Fibroblast of pulmonary artery (primary cell): ENCODE measurements around the gene SLA2.

Source experiments
- DNase-seq: peaks from one replicate; pipeline ENCODE4 v3.0.0-alpha.2; 2010; ENCODE audit warnings: low read depth
- H3K4me3 ChIP-seq: replicated peaks from 2 replicates; pipeline ENCODE4 v1.5.1; 2011; ENCODE audit warnings: low read depth, mild to moderate bottlenecking, control low read depth, low read length, moderate library complexity
- TF ChIP-seq, protein P1 (sequence below): IDR thresholded peaks from 2 replicates; pipeline ENCODE4 v1.5.1; 2011; ENCODE audit warnings: mild to moderate bottlenecking, control low read depth, low read length, inconsistent platforms; ENCODE audit errors: missing control alignments

Gene SLA2

DNA sequence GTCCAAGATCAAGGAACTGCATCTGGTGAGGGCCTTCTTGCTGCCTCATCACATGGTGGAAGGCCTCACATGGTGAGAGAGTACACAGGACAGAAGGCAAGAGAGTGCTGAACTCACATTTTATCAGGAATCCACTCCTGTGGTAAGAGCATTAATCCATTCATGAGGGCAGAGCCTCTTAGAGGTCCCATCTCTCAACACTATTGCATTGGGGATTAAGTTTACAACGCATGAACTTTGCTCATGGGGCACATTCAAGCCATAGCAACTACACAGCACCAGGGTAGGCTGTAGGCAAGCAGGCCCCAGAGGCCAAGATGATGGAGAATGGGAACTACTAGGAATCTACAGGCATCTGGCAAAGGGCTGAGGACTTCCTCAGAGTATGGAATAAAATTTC lies 82.6 kb downstream of the SLA2 start:
- H3K4me3 ChIP-seq, result no peak overlapping the region
- no peak for DNase-seq
- TF ChIP-seq, protein P1, sequence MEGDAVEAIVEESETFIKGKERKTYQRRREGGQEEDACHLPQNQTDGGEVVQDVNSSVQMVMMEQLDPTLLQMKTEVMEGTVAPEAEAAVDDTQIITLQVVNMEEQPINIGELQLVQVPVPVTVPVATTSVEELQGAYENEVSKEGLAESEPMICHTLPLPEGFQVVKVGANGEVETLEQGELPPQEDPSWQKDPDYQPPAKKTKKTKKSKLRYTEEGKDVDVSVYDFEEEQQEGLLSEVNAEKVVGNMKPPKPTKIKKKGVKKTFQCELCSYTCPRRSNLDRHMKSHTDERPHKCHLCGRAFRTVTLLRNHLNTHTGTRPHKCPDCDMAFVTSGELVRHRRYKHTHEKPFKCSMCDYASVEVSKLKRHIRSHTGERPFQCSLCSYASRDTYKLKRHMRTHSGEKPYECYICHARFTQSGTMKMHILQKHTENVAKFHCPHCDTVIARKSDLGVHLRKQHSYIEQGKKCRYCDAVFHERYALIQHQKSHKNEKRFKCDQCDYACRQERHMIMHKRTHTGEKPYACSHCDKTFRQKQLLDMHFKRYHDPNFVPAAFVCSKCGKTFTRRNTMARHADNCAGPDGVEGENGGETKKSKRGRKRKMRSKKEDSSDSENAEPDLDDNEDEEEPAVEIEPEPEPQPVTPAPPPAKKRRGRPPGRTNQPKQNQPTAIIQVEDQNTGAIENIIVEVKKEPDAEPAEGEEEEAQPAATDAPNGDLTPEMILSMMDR, result no peak

DNA sequence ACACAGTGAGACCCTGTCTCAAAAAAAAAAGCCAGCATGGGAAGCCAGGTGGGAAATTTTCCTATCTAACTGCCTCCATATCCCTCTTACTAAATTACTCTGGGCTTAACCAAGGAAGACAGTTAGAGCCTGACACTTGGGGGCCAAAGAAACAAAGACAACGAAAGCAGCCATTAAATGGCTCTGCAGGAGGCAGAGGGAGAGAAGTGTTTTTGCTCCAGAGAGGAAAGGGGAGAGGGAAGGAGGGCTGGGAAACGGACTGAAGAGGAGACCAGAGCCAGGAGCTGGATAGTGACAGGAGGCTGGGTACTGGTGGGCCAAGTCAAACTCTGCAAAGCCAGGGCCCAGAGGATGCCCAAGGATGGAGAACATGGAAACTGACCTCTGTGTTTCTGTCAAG lies 83.3 kb downstream of the SLA2 start:
- no peak overlapping the region for H3K4me3 ChIP-seq
- no peak for DNase-seq
- TF ChIP-seq, protein P1, result no peak
